Measurements from ENCODE around the gene FAM13C.
"Not testable (repeated sequence)": the region's sequence is repeated elsewhere in the genome, so short reads cannot be mapped to it uniquely, and the experiment has no call there.

Gene FAM13C

DNA sequence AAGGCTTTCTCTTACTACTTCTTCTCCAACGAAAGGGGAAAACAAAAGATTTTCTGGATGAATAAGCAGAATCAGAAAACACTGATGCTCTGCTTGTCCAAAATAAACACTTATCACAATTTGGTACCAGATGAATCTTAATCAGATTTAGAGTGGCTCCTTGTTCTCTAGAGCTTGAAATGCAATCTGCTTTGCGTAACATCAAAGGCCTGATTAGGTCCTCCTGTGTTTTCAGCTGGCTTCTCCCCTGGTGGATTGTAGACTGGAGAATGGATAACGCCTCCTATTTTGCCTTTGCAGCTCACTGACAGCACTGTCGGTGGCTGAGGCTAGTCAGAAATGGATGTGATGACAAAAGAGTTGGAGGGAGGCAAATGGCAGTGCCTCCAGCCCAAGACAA lies 91.2 kb downstream of the FAM13C start:
- DNase-seq: no peak

DNA sequence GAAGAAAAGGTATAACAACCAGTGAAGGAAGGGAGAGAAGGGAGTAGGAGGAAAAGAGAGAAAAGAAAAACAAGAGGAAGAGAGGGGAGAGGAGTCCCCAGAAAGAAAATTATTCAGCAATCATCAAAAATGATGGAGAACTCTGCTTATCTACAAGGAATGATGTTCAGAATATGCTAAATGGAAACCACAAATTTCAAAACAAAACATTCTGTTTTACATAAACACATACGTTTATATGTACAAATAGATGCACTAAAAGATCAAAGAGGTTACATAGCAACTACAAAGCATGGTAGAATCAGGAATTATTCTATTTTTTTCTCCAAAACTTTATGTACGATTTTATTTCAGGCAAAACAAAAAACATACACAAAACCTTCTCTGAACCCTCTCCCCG lies 91.9 kb downstream of the FAM13C start:
- no peak for DNase-seq

DNA sequence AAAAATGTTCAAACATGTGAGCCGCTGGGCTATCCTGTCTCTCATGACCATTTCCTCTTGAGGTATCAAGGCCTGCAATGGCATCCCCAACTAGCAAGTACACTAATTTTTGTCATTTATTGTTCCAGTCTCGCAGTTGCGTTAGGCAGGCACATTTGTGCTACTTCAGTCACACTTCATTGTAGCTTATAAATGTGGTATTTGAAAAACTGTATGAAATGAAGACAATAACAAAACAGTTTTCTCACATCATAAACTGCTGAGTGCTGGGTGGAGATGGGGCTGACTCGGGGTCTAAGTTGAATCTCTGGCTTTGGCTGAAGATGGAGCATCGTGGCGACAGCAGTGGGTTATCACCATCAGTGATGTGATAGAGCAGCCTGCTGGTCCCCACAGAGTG lies 92.7 kb downstream of the FAM13C start:
- DNase-seq: no peak

DNA sequence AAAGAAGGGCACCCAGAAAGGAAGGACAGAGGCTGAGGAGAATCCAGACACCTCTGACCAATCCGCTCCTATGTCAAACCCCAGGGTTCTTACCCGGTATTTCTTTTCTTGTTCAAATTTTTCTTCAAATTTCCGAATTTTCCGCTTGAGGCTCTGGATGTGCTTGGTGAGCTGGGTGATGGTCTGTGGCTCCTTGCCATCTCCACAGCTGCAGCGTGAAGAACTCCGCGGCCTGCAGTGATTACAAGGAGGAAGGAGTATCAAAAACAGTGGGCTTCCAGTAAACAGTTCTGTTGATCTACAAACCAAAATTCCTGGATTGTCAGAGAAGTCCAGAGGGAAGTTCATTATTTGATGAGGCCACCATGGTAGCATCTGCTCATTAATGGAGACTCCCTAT lies 93.9 kb downstream of the FAM13C start:
- DNase-seq: no peak

DNA sequence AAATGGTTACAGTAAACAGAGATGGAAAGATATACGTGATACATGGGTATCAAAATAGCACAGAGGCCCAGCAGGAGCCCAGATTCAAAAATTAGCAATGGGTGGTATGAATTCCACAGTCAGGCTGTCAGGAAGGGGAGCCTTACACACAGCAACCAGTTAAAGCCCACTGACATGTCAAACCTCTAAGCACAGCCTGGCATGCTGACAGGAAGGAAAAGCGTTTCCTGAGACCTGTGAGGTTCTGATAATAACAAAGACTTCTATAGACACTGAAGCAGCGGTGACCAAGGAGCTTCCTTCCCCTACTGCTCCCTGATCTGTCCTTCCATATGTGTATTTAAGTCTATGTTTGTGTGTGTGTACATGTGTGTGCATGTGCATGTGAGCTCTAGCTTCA lies 96.0 kb downstream of the FAM13C start:
- no peak for DNase-seq

DNA sequence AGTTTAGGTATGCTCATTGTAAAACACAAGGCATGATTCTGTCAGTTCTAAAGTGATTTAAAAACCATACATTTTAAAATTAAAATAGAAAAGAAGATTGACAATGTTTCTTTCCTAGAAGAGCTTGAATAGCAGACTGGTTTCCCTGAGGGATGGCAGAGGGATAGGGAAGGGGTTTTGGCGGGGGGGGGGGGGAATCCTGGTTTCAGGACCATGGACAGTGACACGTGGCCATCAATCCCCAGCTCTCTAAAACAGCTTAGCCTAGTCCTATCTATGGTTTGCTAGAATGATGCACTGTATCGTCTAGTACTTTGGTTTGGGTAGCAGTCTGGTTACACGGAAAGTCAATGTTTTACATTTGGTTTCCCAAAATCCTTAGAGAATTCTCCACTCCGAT lies 97.2 kb downstream of the FAM13C start:
- no peak for DNase-seq

DNA sequence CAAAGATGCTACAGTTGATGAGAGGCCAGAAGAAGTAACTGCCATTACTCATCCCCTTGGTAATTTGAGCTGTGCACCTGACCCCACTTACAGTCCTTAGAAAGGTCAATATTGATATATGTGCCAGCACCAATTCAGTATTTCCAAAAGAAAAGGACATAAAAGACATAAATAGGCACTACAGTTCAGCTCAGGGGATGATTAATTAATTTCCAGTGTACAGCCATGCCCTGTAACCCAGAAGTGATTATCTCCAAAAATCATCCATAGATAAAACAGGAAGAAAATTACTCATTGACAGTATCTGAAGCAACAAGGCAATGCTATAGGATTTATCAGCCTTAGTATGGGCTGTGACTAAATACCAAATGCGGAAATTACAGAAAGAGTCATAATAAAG lies 103.5 kb downstream of the FAM13C start:
- peak; percentile 45 for DNase-seq

DNA sequence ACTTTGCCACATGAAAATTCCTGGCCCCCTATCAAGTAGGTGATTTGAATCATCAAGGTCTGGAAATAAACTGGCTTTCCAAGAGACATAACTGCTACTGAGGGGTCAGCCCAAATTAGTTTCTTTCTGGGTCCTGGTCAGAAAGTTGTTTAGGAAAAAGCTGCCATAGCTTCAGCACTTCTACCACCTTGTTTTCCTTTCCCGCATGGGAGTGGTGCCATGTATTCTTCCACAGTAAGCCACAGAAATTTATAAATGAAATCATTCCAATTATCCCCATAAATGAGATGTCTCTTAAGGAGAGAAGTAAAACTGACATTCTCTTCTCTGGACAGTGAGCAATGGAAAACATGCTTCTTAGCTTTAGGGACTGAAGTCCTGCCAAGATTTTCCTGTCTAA lies 105.1 kb downstream of the FAM13C start:
- DNase-seq: no peak

DNA sequence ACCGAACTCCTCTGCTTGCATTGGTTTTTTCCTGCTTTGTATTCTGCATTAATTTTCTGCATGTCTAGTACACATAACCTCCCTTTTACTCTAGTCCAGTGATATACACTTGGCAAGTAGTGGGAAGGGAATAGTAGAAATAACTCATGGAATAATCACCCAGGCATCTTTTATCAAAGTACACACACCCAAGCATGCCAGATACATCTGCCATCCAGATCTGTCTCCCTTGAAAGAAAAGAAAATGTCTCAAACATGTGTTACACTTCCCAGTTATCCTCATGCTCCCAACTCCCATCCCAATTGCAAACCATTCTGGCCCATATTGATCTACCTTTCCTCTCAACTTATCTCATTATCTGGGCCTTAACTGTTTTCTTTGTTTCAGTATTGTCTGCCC lies 106.9 kb downstream of the FAM13C start:
- DNase-seq: no peak

DNA sequence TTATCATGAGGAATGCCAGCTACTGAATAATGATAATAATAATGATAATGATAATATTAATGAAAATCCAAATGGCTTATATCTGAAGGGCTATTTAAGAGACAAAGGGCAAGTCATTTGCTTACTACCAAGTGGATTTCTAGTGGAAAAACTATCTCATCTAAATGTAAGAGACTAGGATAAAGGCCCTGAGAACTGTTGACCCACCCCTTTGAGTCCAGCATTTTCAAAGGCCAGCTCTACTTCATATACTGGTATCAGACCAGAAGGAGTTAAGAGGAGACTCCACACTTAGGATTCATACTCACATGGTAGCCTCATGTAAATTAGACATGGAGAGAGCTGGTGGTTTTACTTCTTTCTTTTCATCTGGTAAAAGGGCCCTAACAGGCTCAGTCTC lies 109.9 kb downstream of the FAM13C start:
- no peak for DNase-seq

DNA sequence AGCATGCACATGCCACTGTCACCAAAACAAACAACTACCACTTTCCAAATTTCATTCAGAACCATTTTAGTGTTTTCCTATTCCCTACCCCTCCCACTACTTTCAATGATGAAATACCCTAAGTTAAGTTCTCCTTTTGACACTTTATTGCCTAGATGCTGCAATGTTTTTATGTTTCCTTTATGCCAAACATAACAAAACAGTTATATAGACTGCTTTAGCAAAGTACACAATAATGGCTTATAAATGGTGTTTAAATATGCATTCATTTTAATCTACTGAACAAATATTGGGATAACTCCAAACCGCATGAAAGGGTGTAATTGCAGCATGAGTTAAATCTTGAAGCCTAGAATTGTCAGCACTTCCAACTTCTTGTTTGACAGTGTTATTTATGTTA lies 116.7 kb downstream of the FAM13C start:
- DNase-seq: no peak

DNA sequence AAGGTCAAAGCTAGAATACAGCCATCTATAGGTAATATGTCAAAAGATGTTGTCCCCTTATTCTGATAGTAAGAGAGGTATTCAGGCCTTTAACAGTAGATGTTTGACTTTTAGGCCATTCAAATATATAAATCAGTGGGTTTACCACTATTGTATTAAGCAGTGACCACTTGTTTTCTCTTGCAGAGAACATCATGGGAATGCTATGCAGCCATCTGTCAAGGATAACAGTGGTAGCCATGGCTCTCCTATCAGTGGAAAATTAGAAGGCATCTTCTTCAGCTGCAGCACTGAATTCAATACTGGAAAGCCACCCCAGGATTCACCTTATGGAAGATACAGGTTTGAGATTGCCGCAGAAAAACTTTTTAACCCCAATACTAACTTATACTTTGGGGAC lies 117.5 kb downstream of the FAM13C start:
- DNase-seq: no peak

DNA sequence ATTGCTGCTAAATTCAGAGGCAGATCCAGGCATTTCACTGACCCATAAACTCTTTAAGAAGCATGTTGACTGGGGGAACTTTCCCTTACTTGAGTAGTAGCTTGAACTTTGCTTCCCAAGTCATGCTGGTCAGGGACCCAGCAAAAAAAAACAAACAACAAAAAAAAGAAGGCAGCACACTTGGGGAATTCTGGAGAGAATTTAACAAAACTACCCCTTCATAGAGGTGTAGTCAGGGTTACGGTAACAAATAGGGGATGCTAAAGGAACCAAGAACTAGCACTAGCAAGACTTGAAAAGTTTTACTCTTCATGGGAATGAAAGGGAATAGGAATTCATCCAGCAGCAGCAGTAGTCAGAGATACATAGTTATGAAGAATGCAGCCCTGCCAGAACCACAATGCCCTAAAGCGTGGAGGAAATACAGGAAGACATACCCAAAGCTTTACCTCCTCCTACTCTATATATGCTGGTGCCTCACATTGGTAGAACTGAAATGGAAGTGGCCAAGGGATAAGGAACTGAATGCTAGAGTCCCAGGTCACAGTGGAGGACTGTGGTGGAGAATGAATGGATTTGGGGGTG lies 118.6 kb downstream of the FAM13C start:
- DNase-seq: no peak

DNA sequence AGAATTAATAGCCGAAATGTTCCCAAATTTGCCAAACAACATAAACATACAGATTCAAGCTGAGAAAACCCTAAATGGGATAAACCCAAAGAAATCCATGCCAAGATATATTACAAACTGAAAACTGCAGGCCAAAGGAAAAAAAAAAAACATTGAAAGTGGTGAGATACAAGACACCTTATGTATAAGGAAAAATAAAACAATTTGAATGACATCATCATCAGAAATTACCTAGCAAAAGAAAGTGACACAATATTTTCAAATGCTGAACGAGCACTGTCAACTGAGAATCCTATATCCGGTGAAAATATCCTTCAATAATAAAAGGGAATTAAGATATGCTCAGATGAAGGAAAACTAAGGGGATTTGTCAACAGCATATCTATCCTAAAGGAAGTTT lies 119.4 kb downstream of the FAM13C start:
- no peak for DNase-seq

DNA sequence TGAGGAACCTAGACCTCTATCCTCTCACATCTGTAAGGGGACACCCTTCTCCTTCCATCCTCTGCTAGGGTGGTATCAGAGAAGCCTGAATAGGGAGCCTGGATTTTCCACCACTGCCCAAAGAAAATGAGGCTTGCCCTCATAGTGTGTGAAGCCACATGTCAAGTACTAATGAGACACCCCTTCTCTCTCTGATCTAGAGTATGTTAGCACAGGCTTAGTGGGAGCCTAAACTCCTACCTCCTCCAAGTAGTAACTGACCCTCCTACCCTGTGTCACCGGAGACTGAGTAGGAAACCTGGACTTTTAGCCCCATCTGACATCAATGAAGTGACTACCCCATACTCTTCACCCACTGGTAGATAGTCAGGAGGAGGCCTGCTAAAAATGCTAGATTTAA lies 120.3 kb downstream of the FAM13C start:
- DNase-seq: no peak

DNA sequence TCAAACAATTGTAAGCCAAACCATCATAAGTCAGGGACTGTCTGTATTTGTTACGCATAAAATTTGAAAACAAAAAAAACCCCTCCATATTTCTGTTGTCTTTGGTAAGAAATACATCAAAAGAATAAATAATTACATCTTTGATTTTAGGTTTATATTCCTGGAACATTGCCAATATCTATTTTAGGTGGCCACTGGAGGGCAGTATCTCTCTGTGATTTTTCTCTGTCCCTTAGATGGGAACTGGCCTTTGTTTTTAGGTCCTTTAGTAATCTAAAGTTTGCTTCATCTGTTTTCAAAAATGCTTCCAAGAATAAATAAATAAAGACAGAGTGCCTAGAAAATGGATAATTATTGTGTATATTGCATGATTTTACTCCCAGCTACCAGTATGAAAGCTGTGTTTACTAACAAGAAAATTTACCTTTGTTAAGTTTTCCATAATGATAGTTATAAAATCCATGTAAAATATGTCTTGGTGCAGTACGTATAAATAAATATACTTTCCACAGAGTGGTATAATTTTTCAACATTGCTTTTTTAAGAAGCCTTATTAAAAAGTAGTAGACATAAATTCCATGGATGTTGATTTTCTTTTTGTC lies 121.7 kb downstream of the FAM13C start:
- peak; percentile 16 for DNase-seq

DNA sequence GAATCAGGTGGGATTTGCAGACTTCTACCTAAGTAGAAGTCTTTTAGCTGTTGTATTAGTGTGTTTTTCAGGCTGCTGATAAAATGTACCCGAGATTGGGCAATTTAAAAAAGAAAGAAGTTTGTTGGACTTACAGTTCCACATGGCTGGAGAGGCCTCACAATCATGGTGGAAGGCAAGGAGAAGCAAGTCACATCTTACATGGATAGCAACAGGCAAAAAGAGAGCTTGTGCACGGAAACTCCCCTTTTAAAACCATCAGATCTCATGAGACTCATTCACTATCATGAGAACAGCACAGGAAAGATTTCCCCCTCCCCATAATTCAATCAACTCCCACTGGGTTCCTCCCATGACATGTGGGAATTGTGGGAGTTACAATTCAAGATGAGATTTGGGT lies 123.2 kb downstream of the FAM13C start:
- not testable (repeated sequence) for DNase-seq

DNA sequence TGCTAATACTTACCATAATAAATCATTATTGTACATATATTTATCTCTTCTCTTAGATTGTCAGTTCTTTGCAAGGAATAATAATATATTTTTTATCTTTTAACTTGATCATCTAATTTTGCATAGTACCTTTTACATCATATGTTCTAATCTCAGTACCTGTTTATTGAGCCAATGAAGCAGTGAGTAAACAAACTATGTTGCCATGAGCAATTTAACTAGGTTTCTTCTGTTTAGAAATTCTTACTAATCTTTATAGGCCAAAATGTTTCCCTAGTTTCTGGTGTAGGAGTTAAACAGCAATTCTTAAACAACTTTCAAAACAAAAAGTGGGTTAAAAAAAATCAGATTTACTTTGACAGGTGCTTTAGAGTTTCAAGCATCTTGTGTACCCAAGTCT lies 124.6 kb downstream of the FAM13C start:
- DNase-seq: no peak

DNA sequence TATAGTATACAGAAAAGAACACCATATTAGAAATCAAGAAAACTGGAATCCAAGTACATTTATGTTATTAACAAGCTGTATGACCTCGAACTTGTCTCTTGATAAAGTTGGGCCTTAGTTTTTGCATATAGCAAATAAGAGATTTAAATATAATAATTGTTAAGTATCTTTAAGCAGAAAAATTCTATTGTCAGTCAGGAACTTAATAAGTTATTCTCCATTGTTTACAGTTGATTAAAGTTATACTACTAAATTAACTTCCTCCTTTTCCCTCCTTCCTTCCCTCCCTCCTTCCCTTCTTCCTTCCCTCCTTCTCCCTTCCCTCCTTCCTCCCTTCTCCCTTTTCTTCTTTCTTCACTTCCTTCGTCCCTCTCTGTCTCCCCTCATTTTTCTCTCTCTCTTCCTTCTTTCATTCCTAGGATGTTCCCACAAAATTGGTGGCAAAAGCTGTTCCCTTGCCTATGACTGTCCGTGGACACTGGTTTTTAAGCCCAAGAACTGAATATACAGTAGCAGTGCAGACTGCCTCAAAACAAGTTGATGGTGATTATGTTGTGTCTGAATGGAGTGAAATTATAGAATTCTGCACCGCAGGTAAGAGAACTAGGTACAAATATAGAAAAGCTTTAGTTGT lies 126.2 kb downstream of the FAM13C start:
- no peak for DNase-seq

DNA sequence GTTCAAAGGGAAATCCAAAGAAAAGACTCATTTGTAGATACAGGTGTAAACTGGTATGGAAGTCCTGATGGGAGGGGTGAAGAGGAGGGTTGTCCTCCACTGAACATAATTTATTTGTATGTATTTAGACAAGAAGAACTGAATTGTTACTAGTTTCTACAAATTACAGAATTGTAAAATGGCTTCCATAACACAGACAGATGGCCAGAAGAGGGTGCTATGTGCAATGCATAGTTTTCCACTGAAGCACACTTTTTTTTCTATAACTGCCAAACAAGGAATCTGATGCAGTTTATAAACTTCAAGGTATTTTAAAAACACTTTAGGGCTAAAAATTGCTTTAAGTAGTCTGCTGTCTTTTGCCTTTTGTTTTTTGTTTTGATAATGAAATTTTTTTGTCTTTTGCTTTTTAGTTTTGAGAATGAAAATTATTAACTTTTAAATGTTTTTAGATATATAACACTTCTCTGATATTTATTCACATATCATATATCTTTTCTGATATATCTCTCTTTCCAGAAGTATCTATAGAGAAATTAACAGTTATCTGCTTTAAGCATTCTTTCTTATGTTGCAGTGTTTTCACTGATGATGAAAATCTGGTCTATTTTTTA lies 127.4 kb downstream of the FAM13C start:
- no peak for DNase-seq

DNA sequence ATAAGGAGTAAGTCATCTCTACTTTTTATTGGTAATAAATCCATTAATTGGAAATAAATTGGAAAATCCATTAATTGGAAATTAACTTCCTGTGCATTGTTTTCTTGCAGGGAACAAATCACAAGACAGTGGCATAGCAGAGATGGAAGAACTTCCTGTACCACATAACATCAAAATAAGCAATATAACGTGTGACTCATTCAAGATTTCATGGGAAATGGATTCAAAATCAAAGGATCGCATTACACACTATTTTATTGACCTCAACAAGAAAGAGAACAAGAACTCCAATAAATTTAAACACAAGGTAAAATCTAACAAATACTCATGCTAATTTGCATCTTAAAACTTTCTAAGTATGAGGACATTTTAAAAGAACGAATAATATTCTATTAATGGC lies 128.2 kb downstream of the FAM13C start:
- no peak for DNase-seq

DNA sequence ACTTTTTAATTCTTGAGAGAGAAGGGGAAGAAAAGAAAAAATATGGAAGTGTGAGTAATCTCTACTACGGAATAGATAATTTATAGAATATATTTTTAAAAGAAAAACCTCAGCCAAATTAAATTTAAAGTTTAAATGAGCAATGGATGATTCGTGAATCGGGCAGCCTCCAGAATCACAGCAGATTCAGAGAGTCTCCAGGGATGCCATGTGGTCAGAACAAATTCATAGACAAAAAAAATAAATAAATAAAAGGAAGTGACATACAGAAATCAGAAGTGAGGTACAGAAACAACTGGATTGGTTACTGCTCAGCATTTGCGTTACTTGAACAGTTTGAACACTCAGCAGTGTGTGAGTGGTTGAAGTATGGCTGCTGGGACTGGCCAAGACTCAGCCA lies 132.9 kb downstream of the FAM13C start:
- no peak for DNase-seq

DNA sequence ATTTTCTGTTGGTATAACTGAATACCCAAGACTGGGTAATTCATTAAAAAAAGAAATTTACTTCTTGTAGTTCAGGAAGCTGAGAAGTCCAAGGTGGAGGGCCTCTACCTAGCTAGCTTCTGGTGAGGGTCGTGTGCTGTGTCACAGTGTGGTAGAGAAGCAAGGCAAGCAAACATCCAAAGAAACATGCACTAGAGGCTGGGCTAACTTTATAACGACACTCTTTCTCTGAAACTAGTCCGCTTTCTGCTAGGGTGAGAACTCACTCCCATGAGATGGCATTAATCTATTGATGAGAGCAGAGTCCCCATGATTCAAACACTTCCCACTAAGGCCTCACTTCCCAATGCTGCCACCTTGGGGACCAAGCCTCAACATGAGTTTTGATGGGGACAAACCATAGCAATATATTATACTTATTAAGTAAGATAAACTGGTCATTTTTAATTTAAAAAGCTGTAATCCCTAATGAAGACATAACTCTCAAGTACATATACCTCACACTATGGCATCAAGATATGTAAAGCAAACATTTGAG lies 135.1 kb downstream of the FAM13C start:
- no peak for DNase-seq

DNA sequence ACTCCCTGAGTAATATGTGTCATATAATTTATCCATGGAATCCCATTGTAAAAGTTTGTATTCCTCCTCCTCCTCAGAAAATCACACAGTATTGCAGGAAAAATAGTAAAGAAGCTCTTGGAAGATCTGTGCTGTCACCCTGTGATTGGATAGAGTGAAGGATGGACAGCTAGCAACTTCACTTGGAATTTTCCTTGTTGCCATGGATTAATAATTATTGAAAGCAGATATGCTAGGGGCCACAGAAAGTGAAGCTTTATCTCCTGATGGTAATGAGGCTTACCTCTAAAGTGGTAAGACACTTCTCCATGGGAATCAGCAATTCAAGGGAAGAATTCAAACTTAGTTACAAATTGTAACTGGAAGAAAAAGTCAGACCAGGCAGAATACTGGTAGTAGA lies 137.1 kb downstream of the FAM13C start:
- DNase-seq: no peak

All from NCI-H748 treated with DMSO at 0.1 percent for 48 hours (cell line).